Breast epithelium (tissue), 4 donors: ENCODE measurements around the gene CALM1. TPM values are rescaled to one million over a fixed set of nuclear protein-coding genes. Genes with fewer than 3 reads are reported as not detected.

Experiments
- DNase-seq, 2 donors: peaks; one replicate each; pipeline ENCODE4 v3.0.0-alpha.2; 2019; ENCODE audit warnings: low spot score in 2 of 2
- H3K27ac ChIP-seq, 2 donors: fragments of 200-600 bp; sonication (generic) in 1 of 2; one replicate each; pipeline ENCODE4 v1.5.1; 2016 to 2019; ENCODE audit warnings: mild to moderate bottlenecking in 1 of 2
- H3K27me3 ChIP-seq, 2 donors: fragments of 200-600 bp; sonication (generic) in 1 of 2; one replicate each; pipeline versions ENCODE4 v1.5.1 to v1.6.0; 2017 to 2019; ENCODE audit warnings: control low read depth in 1 of 2, mild to moderate bottlenecking in 1 of 2
- H3K36me3 ChIP-seq: fragments of 200-600 bp; one replicate; pipeline ENCODE4 v1.5.1; 2019
- H3K4me1 ChIP-seq, 2 donors: fragments of 200-600 bp; sonication (generic); one replicate each; pipeline ENCODE4 v1.5.1; 2016 to 2019; ENCODE audit warnings: control low read depth in 1 of 2
- H3K4me3 ChIP-seq, 3 donors: fragments of 200-600 bp; sonication (generic); 1 replicate in 2 of 3; 2 replicates in 1 of 3; pipeline ENCODE4 v1.5.1; 2016 to 2019; ENCODE audit warnings: mild to moderate bottlenecking in 3 of 3, moderate library complexity in 2 of 3
- H3K9me3 ChIP-seq, 2 donors: fragments of 200-600 bp; sonication (generic) in 1 of 2; one replicate each; pipeline ENCODE4 v1.5.1; 2016 to 2019; ENCODE audit warnings: control low read depth in 1 of 2
- POLR2A ChIP-seq: fragments of 450-650 bp; IDR thresholded peaks from one replicate; pipeline ENCODE4 v1.6.1; 2016; ENCODE audit warnings: antibody characterized with exemption, mild to moderate bottlenecking, moderate library complexity
- POLR2AphosphoS5 ChIP-seq, 3 donors: sonication (generic); formaldehyde crosslinking; IDR thresholded peaks; one replicate each; pipeline ENCODE4 v1.6.1; 2017; ENCODE audit warnings: antibody characterized with exemption in 3 of 3
- intact Hi-C: fragments of 100-400 bp; cut with DNase I; formaldehyde crosslinking; loops from one replicate; pipeline ENCODE4 v1.15.1; 2023; ENCODE audit warnings: low total_unique reads
- total RNA-seq, 3 donors: library from RNA; depleted of rRNA; stranded (reverse); fragments of >200 nt; gene quantifications; one replicate each; pipeline ENCODE4 v1.1.0, GENCODE V29; 2016
- TF ChIP-seq, protein P1 (sequence below), 3 donors: fragments of 450-650 bp; IDR thresholded peaks; one replicate each; pipeline ENCODE4 v1.5.1; 2016 to 2017; ENCODE audit warnings: antibody characterized with exemption in 3 of 3, mild to moderate bottlenecking in 3 of 3, moderate library complexity in 3 of 3

CALM1 gene
- total RNA-seq, 3 donors from 2014 or later = 186 to 332 (median 237) TPM

DNA sequence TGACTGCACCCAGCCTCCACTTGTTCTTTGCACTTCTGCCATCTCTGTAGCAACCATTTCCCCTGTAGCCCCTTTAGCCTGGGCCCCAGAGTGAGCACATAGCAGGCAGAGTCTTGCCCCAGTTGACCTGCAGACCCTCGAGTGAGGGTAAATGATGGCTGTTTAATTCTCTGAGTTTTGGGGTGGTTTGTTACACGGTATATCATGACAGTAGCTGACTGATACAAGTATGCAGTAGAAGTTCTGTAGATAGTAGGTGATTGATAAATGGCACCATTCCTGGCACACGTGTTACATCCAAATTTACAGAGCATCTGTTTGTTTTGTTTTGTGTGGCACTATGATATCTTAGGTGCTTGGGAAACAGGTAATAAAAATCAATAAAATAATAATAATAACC lies 32.4 kb downstream of the CALM1 start:
- no peak for TF ChIP-seq POLR2AphosphoS5 (IDR thresholded peaks at IDR 0.05)
- TF ChIP-seq POLR2A = no peak
- TF ChIP-seq, protein P1, sequence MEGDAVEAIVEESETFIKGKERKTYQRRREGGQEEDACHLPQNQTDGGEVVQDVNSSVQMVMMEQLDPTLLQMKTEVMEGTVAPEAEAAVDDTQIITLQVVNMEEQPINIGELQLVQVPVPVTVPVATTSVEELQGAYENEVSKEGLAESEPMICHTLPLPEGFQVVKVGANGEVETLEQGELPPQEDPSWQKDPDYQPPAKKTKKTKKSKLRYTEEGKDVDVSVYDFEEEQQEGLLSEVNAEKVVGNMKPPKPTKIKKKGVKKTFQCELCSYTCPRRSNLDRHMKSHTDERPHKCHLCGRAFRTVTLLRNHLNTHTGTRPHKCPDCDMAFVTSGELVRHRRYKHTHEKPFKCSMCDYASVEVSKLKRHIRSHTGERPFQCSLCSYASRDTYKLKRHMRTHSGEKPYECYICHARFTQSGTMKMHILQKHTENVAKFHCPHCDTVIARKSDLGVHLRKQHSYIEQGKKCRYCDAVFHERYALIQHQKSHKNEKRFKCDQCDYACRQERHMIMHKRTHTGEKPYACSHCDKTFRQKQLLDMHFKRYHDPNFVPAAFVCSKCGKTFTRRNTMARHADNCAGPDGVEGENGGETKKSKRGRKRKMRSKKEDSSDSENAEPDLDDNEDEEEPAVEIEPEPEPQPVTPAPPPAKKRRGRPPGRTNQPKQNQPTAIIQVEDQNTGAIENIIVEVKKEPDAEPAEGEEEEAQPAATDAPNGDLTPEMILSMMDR (IDR thresholded peaks at IDR 0.05) = no peak
- H3K27me3 ChIP-seq = no peaks in the 10 kb centered on the region
- H3K9me3 ChIP-seq = no peaks in the 10 kb centered on the region
- H3K27ac ChIP-seq = no peak overlapping the region
- DNase-seq = no peak
- intact Hi-C loops = no loop called here
- H3K4me3 ChIP-seq = no peak overlapping the region
- H3K36me3 ChIP-seq = no peaks in the 10 kb centered on the region
- H3K4me1 ChIP-seq = no peaks in the 10 kb centered on the region

DNA sequence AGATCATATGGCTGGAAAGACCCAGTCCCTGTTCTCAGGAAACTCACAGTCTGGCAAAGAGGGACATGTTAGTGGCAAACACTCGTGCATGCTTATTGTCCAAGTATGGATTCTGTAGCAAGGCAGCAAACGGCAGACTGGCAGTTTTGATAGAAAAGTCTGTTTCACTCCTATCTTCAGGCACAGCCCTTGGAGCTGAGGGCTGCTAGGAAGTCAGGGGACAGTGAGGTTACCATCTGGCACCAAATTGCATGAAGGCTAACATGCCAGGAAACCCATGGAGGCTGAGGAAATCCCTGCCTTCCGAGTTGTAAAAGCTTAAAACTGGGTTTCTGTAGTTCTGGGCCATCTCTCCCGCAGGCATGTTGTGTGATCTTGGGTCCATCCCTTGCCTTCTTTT lies 32.9 kb downstream of the CALM1 start:
- intact Hi-C loops = no loop called here
- Histone ChIP-seq H3K9me3 (no peaks in the 10 kb centered on the region), H3K4me3 (no peak overlapping the region), H3K36me3 (no peaks in the 10 kb centered on the region), H3K4me1 (no peaks in the 10 kb centered on the region), H3K27me3 (no peaks in the 10 kb centered on the region), H3K27ac (no peak overlapping the region)
- TF ChIP-seq POLR2AphosphoS5 (IDR thresholded peaks at IDR 0.05) = no peak
- no peak for TF ChIP-seq POLR2A
- TF ChIP-seq, protein P1 (IDR thresholded peaks at IDR 0.05) = no peak
- no peak for DNase-seq

DNA sequence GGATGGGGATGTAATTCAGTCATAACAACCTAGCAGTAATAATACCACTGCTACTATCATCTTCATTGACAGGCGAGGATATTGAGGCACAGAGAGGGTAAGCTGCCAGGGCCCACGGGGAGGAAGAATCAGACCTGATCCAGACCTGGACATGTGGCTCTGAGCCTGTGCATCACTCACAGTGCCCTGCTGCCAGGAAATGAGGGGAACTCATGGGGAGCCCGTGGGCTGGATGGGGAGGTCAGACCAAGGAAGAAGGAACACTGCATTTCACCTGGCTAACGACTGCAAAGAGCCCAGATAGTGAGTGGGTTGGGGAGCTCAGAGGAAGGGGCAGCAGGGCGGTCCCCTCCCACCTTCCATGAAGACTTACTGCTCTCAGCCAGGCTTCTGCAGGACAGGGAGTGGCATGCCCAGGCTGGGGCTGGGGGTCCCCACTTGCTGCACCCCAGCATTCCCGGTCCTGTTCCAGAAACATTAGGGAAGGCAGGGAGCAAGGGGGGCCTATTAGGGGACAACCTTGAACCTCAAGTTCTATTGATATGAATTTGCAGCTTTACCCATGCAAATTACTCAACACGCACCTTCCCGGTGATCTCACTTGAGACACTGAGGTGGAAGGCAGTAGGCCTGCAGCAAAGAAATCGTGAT lies 37.7 kb downstream of the CALM1 start:
- TF ChIP-seq, protein P1 (IDR thresholded peaks at IDR 0.05) = no peak
- no peak for TF ChIP-seq POLR2A
- no peak for TF ChIP-seq POLR2AphosphoS5 (IDR thresholded peaks at IDR 0.05)
- DNase-seq = no peak
- intact Hi-C loops = no loop called here

DNA sequence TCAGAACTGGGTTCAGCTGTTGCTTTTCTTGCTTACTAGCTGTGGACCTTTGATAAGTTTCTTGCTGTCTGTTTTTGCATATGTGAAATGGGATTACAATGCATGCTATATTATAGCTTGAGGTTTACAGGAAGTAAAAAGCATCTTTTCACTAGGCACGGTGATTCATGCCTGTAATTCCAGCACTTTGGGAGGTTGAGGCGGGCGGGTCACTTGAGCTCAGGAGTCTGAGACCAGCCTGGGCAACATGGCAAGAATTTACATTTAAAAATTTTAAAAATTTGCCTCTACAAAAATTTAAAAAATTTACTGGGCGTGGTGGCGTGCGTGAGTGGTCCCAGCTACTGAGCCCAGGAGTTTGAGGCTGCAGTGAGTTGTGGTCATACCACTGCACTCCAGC lies 42.0 kb downstream of the CALM1 start:
- DNase-seq = no peak
- no peak for TF ChIP-seq POLR2A
- no peak for TF ChIP-seq POLR2AphosphoS5 (IDR thresholded peaks at IDR 0.05)
- TF ChIP-seq, protein P1 (IDR thresholded peaks at IDR 0.05) = no peak
- no peaks in the 10 kb centered on the region for H3K27me3 ChIP-seq
- no peaks in the 10 kb centered on the region for H3K36me3 ChIP-seq
- no peak overlapping the region for H3K27ac ChIP-seq
- no peaks in the 10 kb centered on the region for H3K4me1 ChIP-seq
- no peaks in the 10 kb centered on the region for H3K9me3 ChIP-seq
- no peak overlapping the region for H3K4me3 ChIP-seq
- intact Hi-C loops = no loop called here

More for the DNA sequence above, 37.7 kb downstream of the CALM1 start:
- Histone ChIP-seq H3K27ac (no peak overlapping the region), H3K4me1 (no peaks in the 10 kb centered on the region), H3K36me3 (no peaks in the 10 kb centered on the region), H3K9me3 (no peaks in the 10 kb centered on the region), H3K27me3 (no peaks in the 10 kb centered on the region), H3K4me3 (no peak overlapping the region)

DNA sequence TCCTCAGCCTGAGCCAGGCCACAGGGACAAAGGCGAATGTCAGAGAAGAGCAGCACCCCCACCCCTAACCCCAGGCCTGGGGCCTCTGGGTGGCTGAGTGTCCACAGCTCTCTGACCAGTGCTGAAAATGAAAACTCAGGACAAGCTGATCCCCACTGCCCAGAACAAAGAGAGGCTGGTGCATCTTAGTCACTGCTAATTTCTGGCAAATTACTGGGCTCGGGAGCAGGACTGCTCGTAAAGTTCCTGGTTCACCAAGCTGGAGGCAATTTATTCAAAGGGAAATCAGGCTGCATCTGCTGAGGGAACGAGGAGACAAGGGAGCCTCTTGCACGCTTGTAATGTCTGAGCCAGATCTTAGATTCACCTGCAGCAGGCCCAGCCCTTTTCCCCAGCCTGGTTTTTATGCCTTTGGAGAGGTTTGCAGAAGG lies 43.2 kb downstream of the CALM1 start:
- Histone ChIP-seq H3K4me1 (no peaks in the 10 kb centered on the region), H3K4me3 (no peak overlapping the region)
- intact Hi-C loops = no loop called here

More for the DNA sequence above, 43.2 kb downstream of the CALM1 start:
- Histone ChIP-seq H3K27ac (peak overlapping the region; percentile 7 to 42), H3K27me3 (no peaks in the 10 kb centered on the region), H3K36me3 (no peaks in the 10 kb centered on the region), H3K9me3 (no peaks in the 10 kb centered on the region)
- DNase-seq = no peak
- TF ChIP-seq POLR2A (no peak), POLR2AphosphoS5 (IDR thresholded peaks at IDR 0.05) (no peak)
- TF ChIP-seq, protein P1 (IDR thresholded peaks at IDR 0.05) = no peak
